ENCODE data around the gene ZEB1.
"Not testable (repeated sequence)": the region's sequence is repeated elsewhere in the genome, so short reads cannot be mapped to it uniquely, and the experiment has no call there.

Gene ZEB1

GRCh38 chr10:31515116-31515515 is 196.1 kb downstream of the ZEB1 start:
- DNase-seq = no peak

GRCh38 chr10:31515819-31516402 is 196.9 kb downstream of the ZEB1 start:
- no peak for DNase-seq

DNA sequence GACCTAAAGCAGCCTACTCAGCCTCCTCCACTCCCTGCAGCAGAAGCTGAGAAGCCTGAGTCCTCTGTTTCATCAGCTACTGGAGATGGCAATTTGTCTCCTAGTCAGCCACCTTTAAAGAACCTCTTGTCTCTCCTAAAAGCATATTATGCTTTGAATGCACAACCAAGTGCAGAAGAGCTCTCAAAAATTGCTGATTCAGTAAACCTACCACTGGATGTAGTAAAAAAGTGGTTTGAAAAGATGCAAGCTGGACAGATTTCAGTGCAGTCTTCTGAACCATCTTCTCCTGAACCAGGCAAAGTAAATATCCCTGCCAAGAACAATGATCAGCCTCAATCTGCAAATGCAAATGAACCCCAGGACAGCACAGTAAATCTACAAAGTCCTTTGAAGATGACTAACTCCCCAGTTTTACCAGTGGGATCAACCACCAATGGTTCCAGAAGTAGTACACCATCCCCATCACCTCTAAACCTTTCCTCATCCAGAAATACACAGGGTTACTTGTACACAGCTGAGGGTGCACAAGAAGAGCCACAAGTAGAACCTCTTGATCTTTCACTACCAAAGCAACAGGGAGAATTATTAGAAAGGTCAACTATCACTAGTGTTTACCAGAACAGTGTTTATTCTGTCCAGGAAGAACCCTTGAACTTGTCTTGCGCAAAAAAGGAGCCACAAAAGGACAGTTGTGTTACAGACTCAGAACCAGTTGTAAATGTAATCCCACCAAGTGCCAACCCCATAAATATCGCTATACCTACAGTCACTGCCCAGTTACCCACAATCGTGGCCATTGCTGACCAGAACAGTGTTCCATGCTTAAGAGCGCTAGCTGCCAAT is 202.2 kb downstream of the ZEB1 start:
- DNase-seq = no peak

GRCh38 chr10:31522820-31523219 is 203.8 kb downstream of the ZEB1 start:
- DNase-seq = no peak

GRCh38 chr10:31524460-31524859 is 205.4 kb downstream of the ZEB1 start:
- no peak for DNase-seq

DNA sequence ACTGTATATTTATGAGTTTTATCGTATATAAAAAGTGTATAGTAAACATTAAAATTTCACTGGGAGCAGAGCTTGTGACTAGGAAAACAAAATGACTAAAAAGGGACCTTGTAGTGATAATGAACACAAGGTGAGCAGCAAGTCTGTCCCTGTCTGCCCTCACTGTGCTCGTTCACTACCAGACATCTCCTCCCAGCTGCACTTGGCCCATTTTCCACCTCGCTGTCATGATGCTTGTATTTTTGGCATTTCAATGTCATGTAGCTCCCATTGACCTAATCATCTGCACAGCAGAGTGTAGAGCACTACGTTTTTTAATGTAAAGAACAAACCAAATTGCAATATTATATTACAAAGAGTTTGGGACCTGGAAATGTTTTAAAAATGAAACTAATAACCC is 207.2 kb downstream of the ZEB1 start:
- no peak for DNase-seq

- DNase-seq = no peak
These were observed 207.7 kb downstream of the ZEB1 start for GRCh38 chr10:31526681-31527080.

GRCh38 chr10:31528831-31529230 is 209.8 kb downstream of the ZEB1 start:
- DNase-seq = no peak

- no peak for DNase-seq
These were observed 217.3 kb downstream of the ZEB1 start for GRCh38 chr10:31536302-31536701.

- no peak for DNase-seq
These were observed 230.9 kb downstream of the ZEB1 start for GRCh38 chr10:31549896-31550295.

DNA sequence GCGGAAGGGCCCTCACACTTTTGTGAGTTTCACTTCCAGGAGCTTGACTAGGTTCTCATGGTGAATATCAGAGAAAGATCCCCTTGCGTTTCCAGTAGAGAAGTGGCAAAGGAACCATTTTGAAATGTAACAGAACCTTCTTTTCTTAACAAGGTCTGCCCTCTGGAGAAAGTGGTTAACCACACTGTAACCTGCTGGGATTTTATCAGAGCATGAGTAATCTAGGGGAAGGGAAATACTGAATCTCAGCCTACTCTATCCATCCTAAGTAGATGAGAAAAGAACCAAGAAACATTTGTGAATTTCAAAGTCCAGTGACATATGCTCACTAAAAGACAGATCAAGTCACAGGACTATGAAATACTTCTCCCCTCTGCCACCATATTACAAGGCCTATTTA is 235.5 kb downstream of the ZEB1 start:
- DNase-seq = peak; percentile 15

- no peak for DNase-seq
These were observed 238.8 kb downstream of the ZEB1 start for GRCh38 chr10:31557854-31558253.

- not testable (repeated sequence) for DNase-seq
These were observed 249.3 kb downstream of the ZEB1 start for GRCh38 chr10:31568252-31568861.

DNA sequence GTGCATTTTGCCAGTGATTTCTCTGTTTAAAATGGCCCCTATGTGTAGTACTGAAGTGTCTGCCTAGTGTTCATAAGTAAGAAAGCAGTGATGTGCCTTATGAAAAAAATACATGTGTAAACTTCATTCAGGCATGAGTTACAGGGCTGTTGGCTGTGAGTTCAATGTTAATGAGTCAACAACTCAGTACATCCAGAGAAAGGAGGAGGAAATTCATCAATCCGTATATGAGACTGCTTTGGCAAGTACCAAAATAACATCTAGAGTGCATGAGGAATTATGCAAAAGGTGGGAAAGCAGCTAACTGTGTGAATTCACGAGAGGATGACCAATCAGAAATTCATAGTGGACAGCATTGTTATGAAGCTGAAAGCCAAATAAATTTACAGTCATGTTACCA is 255.6 kb downstream of the ZEB1 start:
- no peak for DNase-seq

DNA sequence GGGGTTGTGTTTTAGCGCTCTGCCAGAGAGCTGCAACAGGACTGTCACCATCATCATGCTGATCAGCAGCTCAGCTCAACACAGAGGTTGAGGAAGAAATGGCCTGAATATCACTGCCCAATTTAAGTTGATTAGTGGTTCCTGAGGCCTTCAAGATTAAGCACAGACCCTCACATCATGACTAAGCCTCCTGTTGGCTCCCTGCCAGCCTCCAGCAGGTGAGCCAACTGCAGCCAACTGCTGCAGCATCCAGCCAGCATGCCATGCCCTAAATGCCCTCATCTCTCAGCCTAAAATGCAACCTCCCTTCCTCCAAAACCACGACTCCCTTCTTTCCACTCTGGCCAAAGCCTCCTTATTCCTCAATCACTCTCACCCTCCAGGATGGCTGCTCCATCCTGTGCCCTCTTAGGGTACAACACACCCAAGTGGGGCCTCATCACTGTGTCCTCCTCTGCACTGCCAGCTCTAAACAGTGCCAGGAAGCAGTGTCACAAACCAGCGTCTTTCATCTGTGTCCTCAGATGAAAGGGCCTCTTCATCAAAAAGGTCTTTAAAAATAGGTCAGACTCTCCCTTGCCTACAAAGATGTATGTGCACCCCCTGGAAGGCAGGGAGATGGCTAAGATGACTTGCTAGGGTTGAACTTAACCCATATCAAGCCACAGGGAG is 259.3 kb downstream of the ZEB1 start:
- DNase-seq = no peak

- DNase-seq = no peak
These were observed 259.9 kb downstream of the ZEB1 start for GRCh38 chr10:31578951-31579350.
